Activated T-cell treated with anti-CD3 and anti-CD28 coated beads for 4 hours (primary cell): ENCODE measurements around the gene PPP1R3G.
"Not testable (repeated sequence)": the region's sequence is repeated elsewhere in the genome, so short reads cannot be mapped to it uniquely, and the experiment has no call there.

Experiments
- DNase-seq: peaks from one replicate; pipeline ENCODE4 v3.0.0-alpha.2; 2020

Gene PPP1R3G

DNA sequence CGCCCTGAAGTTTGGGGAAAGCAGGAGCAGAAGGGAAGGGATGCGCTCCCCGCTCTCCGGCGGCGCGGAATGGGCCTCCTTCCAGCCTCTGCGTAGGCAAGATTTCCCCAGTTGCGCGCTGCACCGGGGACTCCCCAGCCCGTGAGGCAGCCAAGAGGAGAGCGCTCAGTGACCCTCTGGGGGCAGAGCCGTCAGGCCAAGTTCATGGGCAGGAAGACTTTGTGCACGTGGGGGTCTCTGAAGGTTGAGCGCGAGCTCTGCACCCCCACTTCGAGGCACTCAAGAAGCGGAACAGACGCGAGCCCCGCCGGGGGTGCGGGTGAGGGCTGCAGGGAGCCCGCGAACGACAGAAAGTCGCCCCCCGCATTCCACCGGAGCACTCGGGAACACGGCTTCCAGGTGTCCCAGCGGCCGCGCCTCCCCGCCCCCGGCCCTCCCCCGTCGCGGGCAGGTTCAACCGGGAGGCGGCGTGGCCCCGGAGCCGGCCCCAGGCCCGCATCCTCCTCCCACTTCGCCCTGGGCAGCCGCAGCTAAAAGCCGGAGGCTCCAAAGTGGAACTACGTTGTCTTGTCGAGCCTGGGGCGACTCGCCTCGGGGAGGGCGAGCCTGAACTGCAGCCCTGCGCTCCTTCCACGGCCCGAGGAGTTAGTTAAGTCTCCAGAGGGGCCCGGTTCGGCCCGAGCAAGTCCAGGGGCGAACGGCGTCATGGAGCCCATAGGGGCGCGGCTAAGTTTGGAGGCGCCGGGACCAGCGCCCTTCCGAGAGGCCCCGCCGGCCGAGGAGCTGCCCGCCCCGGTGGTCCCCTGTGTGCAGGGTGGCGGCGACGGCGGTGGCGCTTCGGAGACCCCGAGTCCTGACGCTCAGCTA lies at the start of gene PPP1R3G:
PPP1R3G (plus strand) TSS at position 561 of the 867 bp plus-strand sequence; CDS start at position 706, 145 bp downstream.
- DNase-seq, result no peak

DNA sequence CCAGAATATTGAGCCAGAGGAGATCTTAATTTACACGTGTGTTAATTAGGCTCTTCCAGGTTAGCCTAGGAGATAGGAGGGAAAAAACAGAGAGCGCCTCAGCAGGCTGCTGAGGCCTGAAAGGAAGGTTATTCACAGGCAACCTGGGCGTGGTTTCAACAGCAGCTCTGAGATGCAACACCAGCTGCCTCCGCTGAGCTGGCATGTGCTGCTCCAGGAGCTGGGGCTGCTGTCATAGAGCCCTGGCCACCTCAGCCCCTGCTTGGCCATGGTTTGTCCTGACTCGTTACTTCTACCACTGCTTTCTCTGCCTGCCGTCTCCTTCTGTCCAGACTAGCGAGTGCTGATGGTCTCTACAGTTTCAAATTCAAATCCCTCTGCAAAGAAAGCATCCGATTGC lies 48.9 kb upstream of the PPP1R3G start:
- DNase-seq, result no peak

DNA sequence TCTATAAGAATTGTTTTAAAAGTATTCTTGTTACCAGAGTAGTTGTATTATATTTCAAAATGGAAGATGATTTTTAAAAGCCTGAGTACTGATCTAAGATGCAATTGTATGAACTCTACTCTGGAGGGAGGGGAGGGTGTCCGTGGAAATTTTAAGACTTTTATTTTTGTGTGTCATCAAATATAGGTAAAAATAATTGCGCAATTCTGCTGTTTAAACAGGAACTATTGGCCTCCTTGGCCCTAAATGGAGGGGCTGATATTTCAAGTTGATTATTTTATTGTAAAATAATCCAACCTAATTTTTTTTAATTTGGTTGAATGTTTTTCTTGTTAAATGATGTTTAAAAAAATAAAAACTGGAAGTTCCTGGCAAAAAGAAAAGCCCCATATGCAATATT lies 43.2 kb upstream of the PPP1R3G start:
- DNase-seq, result no peak

DNA sequence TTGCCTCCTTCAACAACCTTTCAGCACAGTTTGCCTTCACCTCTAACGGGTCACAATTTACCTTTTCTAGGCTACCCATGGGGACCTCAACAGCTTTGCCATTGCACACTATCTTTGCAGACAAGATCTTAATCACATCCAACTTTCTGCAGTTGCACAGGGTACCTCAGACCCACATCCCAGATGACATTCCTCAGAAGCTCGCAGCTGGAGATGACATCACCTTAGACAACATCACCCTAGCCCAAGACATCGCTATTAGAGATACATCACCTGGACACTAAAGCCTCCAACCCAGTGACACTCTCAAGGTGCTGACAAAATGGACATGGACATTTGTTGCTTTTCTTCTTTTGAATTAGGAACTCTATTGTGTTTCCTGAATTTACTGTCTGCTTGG lies 42.7 kb upstream of the PPP1R3G start:
- no peak for DNase-seq

DNA sequence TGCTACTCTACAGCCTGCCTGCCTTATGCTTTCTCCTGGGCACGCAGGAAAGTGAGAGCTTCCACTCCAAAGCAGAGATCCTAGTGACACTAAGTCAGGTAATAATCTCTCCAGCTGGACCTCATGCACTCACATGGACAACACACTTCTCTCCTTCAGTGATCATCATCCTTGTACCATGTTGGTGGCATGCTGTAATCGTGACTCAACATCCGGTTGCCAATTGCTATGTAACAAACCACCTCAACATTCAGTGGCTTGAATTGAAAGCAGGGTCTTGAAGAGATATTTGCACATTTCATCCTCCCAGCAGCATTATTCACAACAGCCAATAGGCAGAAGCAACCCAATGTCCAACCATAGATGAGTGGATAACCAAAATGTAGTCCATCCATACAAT lies 40.3 kb upstream of the PPP1R3G start:
- DNase-seq, result no peak

DNA sequence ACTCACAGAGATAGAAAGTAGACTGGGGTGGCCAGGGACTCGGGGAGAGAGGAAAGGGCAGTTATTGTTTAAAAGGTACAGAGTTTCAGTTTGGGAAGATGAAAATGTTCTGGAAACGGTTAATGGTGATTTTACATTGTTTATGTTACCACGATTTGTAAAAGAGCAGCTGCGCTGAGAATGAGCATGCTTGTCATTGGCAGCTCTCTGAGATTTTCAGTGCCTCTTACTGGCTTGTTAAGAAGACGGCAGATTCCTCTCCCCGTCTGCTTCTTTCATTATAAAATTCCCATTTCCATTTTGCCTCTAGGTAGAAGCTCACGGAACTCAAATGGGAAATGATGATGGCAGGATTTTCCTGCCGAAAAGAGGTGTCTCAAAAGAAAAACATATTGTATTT lies 39.7 kb upstream of the PPP1R3G start:
- DNase-seq, result no peak

DNA sequence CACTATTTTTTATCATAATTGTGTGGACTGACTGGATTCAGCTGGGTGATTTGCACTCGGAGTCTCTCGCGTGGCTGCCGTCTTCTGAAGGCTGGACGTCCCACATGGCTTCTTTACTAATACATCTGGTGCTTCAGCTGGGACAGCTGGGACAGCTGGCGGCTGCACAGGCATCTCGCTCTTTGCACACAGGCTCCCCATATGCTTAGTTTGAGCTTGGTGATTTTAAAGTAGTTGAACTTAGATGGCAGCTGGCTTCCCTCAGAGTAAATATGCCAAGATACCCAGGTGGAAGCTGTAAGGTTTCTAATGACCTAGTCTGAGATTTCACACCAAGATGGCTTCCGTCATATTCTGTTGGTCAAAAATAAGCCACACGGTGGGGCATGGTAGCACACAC lies 38.7 kb upstream of the PPP1R3G start:
- no peak for DNase-seq

DNA sequence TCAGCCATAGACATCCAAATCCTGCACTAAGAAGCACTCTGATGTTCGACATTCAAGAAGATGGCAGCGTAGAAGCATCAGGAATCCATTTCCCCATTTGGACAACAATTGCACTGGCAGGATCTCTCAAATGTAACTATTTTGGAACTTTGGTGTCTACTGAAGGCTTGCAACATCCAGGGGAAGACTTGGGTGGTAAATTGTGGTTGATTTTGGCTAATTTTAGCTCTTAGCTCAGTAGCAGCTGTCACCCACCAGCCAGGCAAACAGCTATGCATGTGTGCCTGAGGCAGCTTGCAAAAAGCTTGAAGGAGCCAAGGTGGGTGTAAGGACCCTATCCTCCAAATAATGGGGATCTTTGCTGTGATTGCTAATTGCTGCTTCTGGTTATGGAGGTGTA lies 35.1 kb upstream of the PPP1R3G start:
- DNase-seq, result no peak

DNA sequence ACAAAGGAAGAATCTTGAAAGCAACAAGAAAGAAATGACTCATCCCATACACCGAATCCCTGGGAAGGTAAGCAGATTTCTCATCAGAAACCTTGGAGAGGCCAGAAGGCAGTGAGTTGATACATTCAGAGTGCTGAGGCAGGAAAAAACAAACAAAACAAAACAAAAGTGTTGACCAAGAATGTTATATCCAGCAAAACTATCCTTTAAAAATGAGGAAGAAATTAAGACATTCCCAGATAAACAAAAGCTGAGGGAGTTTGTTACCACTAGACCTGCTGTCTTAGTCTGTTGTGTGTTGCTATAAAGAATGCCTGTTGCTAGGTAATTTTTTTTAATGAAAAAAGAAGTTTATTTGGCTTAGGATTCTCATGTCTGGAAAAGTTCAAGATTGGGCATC lies 33.7 kb upstream of the PPP1R3G start:
- DNase-seq, result no peak

DNA sequence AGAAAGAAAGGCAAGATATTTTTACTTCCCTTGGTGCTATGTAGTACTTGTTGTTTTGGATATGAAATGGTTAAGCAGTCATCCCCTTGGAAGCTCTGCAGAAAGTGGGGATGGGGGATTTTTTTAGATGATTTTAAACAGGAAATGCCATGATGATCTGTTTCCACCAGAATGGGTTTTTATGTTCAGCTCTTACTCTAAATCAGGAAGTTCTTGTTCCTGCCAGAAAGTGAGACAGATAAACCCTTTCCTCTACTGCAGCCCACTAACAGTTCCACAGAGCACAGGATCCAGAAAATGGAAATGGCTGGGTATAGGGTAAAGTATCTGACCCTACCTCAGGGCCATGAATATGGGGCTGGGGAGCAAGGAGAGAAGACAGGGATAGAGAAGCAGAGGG lies 32.1 kb upstream of the PPP1R3G start:
- DNase-seq, result no peak

DNA sequence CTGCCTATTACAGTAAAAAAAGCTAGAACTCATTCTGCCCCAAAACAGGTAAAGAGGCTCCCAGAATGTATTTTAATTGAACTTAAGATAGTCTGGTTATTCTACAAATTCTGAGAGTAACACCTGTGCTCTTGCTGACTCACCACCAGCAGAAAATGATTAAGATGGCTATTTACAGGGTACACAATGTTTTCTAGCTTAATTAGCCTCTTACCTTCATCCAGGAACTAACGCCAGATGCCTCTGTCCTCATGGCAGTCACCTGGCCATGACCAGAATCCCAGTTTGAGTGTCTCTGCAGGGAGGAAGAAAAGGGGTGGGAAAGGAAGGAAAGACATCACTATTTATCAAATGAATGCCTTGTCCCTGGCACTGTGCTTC lies 31.3 kb upstream of the PPP1R3G start:
- DNase-seq, result no peak

DNA sequence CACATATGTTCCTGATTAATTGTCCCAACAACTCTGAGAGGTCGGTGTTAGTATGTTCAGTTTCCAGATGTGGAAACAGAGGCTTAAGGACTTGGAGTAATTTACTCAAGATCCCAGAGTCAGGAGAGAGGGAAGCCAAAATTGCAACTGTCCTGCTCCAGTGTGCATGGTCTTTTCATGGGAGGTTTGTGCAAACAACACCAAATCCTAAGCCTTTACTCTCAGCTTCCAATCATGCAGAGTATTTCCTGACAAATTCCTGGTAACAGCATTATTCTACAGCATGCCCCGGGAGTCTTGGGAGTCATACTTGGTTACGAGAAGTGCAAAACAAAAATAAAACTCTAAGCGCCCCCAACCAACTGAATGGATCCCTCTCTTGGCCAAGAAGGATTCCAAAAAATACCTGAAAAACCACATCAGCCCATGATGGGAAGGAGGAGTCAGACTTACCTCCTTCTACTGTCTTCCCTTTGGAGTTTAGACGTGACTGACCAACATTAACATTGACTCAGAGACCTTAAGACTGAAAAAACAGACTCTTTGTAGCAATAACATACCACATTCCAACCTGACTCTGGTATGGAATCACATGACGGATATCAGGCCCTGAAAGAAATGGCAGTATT lies 30.8 kb upstream of the PPP1R3G start:
- DNase-seq, result no peak

DNA sequence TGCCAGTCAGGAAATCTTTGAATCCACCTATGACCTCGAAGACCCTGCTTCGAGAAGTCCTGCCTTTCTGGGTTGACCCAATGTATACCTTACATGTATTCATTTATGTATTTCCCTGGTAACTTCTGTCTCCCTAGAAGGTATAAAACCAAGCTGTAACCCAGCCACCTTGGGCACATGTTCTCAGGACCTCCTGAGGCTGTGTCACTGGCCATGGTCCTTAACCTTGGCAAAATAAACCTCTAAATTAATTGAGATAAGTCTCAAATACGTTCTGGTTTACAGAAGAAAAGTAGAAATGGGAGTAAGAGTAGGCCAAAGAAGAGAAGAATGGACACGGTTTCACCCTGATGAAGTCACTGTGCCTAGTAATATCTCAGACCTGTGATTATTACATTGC lies 30.0 kb upstream of the PPP1R3G start:
- no peak for DNase-seq

DNA sequence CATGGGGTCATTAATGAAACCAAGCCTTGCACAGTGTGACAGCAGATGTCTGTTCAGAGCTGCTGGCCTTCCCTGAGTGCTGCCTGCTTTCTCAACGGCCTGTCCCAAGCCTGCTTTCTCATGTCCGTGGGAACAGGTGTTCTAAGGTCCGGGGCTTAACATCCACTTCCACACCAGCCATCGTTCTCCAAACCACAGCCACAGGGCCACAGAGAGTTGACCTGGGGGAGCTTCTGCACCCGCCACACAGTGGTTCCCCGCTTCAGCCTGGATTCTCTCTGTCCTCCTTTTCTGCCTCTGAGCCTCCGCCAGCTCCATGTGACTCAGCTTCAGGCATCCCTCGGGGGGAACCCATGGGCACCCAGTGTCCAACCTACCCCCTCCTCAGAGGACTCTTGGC lies 26.9 kb upstream of the PPP1R3G start:
- no peak for DNase-seq

DNA sequence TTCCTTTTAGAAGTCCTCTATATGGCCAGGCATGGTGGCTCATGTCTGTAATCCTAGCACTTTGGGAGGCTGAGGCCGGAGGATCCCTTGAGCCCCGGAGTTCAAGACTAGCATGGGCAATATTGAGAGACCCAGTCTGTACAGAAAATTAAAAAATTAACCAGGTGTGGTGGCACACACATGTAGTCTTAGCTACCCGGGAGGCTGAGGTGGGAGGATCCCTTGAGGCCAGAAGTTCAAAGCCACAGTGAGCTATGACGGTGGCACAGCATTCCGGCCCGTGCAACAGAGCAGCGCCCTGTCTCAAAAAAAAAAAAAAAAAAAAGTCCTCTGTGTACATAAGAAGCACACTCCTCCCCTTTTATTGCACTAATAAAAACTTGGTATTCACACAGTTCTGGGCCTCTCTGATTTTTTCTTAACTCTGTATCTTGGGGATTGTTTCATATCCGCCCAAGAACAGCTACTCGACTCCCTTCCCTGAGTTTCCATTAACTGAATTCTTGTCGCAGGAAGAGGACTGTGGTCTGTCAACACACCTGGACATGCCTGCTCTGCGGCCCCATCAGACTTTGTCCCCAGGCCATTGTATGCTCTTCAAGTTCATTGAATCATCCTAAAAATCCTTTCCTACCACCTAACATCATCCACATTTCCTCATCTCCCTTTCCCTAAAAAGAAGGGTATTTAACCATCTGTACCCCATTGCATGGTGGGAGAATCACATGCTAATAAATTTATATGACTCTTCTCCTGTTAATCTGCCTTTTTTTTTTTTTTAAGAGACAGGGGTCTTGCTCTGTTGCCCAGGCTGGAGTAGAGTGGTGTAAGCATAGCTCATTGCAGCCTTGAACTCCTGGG lies 25.9 kb upstream of the PPP1R3G start:
- DNase-seq, result no peak

DNA sequence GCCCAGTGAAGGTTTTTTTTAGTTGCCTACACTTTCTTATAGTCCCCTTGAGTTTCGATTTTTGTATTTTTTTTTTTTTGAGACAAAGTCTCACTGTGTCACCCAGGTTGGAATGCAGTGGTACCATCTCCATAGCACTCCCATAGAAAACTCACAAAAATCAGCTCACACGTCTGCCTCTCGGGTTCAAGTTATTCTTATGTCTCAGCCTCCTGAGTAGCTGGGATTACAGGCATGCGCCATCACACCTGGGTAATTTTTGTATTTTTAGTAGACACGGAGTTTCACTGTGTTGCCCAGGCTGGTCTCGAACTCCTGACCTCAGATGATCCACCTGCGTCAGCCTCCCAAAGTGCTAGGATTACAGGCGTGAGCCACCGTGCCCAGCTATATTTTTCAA lies 24.7 kb upstream of the PPP1R3G start:
- DNase-seq, result not testable (repeated sequence)

DNA sequence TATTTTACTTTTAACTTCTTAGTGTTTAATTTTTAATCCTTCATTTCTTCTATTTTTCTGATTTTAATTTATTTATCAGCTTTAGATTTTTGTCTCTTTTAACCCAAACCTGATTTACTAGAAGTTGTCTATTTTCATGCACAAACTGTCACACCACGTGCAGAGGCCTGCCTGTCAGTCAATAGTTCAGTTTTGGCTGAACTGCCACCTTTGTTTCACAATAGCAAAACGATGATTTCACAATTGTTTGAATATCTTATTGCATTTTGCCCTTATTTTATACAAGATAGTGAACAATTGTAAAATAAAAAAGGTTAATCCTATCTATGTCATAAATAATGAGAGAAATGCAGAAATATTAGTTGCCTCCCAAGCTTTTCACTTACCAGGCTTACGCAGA lies 24.0 kb upstream of the PPP1R3G start:
- DNase-seq, result no peak

DNA sequence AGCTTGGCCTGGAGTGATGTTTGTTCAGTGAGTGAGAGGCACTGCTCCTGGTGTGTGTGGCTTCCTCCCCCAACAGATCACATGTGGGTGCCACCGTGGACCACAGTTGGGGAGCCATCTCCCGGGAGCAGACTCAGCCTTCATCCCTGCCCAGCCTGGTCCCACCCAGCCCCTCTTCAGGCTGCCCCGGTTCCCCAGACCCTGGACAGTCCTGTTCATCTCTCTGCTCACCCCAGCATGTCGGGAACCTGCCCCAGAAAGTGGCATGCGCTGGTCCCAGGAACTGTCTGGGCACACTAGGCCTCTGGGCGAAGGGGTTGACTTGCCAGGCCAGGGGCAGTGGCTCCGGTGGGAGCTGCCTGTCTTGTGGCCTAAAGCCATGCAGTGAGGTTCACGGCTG lies 21.5 kb upstream of the PPP1R3G start:
- DNase-seq, result no peak

DNA sequence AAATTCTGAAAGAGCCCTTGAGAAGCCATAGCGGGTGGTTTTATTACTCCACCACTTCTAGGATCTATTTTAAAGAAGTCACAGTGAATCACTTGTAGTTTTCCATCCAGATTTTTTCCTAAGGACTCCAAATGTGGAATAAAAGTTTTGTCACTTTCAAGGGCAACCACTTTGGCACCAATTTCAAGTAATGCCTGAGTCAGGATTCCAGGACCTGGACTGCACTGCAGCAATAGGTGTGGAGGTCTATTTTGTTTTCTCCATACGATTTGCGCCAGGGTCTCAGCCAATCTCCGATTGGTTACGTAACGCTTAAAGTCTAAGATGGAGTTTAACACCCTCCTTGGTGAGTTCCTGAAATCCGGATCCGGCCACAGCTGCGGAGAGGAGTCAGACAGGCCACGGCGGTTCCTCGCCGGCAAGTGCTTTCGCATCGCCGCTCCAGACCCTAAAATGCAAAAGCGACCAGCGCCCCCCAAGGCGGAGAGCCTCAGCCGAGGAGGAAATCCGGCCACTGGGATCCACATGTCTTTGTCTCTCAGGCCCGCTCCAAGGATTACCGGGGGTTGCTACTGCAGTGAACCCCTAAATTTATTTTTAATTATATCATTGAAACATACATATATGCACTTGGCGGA lies 18.6 kb upstream of the PPP1R3G start:
- no peak for DNase-seq

DNA sequence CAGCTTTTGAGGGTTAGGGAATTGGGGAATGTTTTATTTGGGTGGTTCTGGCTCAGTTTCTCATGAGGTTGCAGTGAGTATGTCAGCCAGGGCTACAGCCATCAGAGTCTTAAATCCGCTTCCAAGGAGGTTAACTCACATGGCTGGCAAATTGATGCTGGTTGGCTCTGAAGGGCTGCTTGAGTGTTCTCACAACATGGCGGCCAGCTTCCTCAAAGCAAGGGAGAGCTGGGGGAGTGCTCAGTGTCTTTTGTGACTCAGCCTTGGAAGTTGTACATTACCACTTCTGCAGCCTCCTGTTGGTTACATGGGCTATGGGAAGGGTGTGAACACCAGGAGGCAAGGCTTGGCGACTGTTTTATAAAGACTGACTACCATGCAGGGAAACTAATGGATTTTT lies 17.8 kb upstream of the PPP1R3G start:
- DNase-seq, result no peak

DNA sequence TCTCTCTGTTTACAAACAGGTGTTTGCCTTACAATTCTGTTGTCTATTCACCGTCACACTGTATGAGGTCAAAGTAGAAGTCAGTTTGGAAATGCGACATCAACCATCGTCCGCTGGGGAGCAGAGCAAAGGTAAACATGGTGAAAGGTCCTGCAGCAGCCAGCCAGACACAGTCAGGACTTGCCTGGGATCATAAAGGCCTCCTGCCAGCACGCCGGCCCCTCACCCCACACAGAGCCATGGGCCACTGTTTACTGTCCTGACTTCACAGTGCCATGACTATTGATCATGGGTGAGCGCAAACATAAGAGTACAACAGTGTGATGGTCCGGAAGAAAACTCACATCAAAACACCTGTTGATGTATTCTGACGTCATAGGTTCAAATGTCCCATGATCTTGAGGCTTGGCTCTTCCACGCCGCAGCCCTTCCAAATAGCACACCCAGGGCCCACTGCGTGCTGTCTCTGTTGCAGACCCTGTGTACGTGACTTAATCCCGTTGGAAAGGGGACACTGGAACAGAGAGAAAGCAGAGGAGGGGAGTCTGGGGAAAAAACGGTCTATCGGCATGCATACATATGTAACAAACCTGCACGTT lies 16.9 kb upstream of the PPP1R3G start:
- DNase-seq, result no peak

DNA sequence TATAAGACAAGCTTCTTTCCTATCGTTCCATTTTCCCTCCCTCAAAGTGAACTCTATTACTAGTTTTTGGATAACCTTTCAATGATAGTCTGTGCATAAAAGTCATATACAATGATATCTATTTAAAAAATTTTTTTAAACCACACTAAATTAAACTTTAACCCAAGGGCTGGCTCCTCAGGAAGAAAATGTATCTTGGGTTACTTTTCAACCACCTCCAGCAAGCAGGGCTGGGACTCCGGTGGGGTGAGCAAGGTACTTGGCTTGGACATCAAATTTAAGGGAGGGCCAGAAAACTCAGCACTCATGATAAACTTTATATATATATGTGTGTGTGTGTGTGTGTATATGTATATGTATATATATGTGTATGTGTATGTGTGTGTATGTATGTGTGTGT lies 13.9 kb upstream of the PPP1R3G start:
- no peak for DNase-seq

DNA sequence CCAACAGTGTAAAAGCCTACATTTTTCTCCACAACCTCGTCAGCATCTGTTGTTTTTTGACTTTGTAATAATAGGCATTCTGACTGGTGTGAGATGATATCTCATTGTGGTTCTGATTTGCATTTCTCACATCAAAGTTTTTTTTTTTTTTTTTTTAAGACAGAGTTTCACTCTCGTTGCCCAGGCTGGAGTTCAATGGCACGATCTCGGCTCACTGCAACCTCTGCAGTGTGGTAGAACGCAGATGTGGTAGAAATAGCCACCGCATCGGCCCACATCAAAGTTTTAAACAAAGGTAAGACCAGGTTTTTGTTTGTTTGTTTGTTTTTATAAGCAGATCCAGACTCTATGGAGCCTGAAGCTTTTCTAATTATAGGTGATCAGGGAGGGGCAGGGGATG lies 12.7 kb upstream of the PPP1R3G start:
- DNase-seq, result no peak
